Renal cortical epithelial cell (primary cell): ENCODE results near the gene TUBGCP3. TPM values are rescaled to one million over a fixed set of nuclear protein-coding genes. Genes with fewer than 3 reads are reported as not detected.
A peak's percentile ranks its signal among the peaks of the same experiment; 100 is the strongest.

ENCODE experiments used
- DNase-seq: peaks from one replicate; pipeline ENCODE4 v3.0.0-alpha.2; 2011; ENCODE audit warnings: low read depth
- total RNA-seq: library from RNA; depleted of rRNA; stranded (reverse); fragments of >200 nt; gene quantifications from 2 replicates; pipeline ENCODE4 v1.2.3, GENCODE V29; 2014

TUBGCP3 gene
- total RNA-seq, 1 donor from 2014 or later: 18.7 TPM

GRCh38 chr13:112617754-112618375 is 29.9 kb upstream of the TUBGCP3 start:
- DNase-seq: no peak

- DNase-seq: peak; percentile 48
Observed at GRCh38 chr13:112616586-112617362, 28.8 kb upstream of the TUBGCP3 start.

- no peak for DNase-seq
Observed at GRCh38 chr13:112615391-112615790, 27.4 kb upstream of the TUBGCP3 start.

- DNase-seq: no peak
Observed at GRCh38 chr13:112614835-112615234, 26.9 kb upstream of the TUBGCP3 start.

- no peak for DNase-seq
Observed at GRCh38 chr13:112608212-112608611, 20.3 kb upstream of the TUBGCP3 start.

- peak; percentile 57 for DNase-seq
Observed at GRCh38 chr13:112606109-112607001, 18.4 kb upstream of the TUBGCP3 start.

- no peak for DNase-seq
Observed at GRCh38 chr13:112605531-112605990, 17.6 kb upstream of the TUBGCP3 start.

- DNase-seq: no peak
Observed at GRCh38 chr13:112603641-112604225, 15.8 kb upstream of the TUBGCP3 start.

- DNase-seq: no peak
Observed at GRCh38 chr13:112602189-112602588, 14.2 kb upstream of the TUBGCP3 start.

- no peak for DNase-seq
Observed at GRCh38 chr13:112601371-112601770, 13.4 kb upstream of the TUBGCP3 start.

- DNase-seq: no peak
Observed at GRCh38 chr13:112596235-112596634, 8.3 kb upstream of the TUBGCP3 start.

- DNase-seq: no peak
Observed at GRCh38 chr13:112592647-112593046, 4.7 kb upstream of the TUBGCP3 start.

GRCh38 chr13:112592181-112592580 is 4.2 kb upstream of the TUBGCP3 start:
- DNase-seq: no peak

GRCh38 chr13:112588490-112589297 is 741 bp upstream of the TUBGCP3 start:
- DNase-seq: no peak

- peak; percentile 67 for DNase-seq
Observed at GRCh38 chr13:112587212-112587763, 665 bp downstream of the TUBGCP3 start.

- no peak for DNase-seq
Observed at GRCh38 chr13:112586334-112586960, 1.5 kb downstream of the TUBGCP3 start.

GRCh38 chr13:112583592-112584277 is 4.2 kb downstream of the TUBGCP3 start:
- DNase-seq: no peak

GRCh38 chr13:112582263-112582662 is 5.7 kb downstream of the TUBGCP3 start:
- DNase-seq: no peak

GRCh38 chr13:112580912-112581311 is 7.0 kb downstream of the TUBGCP3 start:
- DNase-seq: no peak

GRCh38 chr13:112580211-112580610 is 7.7 kb downstream of the TUBGCP3 start:
- no peak for DNase-seq
